ENCODE results near the gene OR13C8.

GRCh38 chr9:104577263-104577662 lies 8.3 kb downstream of the OR13C8 start:
- TF ChIP-seq YY1 (IDR thresholded peaks at IDR 0.05; ENCODE audit: insufficient read depth, insufficient read length) (no peak), ZNF274 (IDR thresholded peaks at IDR 0.05; ENCODE audit: low read depth, low read length) (no peak), SUZ12 (IDR thresholded peaks at IDR 0.05; ENCODE audit: extremely low read depth, insufficient read depth, insufficient read length) (no peak)
